ENCODE measurements around the gene SMKR1. TPM values are rescaled to one million over a fixed set of nuclear protein-coding genes. Genes with fewer than 3 reads are reported as not detected.
"Not testable (repeated sequence)": the region's sequence is repeated elsewhere in the genome, so short reads cannot be mapped to it uniquely, and the experiment has no call there.

SMKR1 gene
- total RNA-seq, 1 donor from 2014 or later = 0.56 TPM

DNA sequence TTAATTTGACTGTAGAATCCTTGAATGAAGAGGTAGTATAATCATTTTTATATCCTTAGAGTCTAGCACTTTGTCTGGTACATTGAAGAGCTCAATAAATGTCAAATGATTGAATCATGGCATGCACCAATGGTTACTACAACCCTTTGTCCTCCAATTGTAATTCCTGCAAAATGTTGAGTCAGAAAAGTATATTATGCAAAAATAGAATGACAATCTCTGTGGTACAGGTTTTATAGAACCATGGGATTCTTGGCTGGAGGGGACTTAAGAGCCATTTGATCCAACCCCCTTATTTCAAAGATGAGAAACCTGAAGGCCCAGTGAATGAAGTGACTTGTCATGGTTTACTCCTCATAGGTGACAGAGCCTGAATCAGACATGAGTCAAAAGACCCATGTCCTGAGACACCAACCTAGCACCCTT, 30.9 kb upstream of the SMKR1 start:
- no peak overlapping the region for H3K9ac ChIP-seq
- no peak overlapping the region for H3K4me3 Mint-ChIP-seq
- no peak overlapping the region for H3K4me3 ChIP-seq
- no peaks in the 10 kb centered on the region for H3K27me3 Mint-ChIP-seq (ENCODE audit: insufficient read depth, low read depth)
- no peak for DNase-seq (ENCODE audit: low spot score)
- H3K79me2 ChIP-seq (ENCODE audit: low read depth) = no peaks in the 10 kb centered on the region
- no peaks in the 10 kb centered on the region for H4K20me1 ChIP-seq (ENCODE audit: low read depth)
- H3K4me2 ChIP-seq = no peak overlapping the region
- no peaks in the 10 kb centered on the region for H3K4me1 Mint-ChIP-seq
- no peak overlapping the region for H3K27ac Mint-ChIP-seq
- no peak for TF ChIP-seq EZH2 (IDR thresholded peaks at IDR 0.05)
- TF ChIP-seq, protein P1, sequence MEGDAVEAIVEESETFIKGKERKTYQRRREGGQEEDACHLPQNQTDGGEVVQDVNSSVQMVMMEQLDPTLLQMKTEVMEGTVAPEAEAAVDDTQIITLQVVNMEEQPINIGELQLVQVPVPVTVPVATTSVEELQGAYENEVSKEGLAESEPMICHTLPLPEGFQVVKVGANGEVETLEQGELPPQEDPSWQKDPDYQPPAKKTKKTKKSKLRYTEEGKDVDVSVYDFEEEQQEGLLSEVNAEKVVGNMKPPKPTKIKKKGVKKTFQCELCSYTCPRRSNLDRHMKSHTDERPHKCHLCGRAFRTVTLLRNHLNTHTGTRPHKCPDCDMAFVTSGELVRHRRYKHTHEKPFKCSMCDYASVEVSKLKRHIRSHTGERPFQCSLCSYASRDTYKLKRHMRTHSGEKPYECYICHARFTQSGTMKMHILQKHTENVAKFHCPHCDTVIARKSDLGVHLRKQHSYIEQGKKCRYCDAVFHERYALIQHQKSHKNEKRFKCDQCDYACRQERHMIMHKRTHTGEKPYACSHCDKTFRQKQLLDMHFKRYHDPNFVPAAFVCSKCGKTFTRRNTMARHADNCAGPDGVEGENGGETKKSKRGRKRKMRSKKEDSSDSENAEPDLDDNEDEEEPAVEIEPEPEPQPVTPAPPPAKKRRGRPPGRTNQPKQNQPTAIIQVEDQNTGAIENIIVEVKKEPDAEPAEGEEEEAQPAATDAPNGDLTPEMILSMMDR (IDR thresholded peaks at IDR 0.05) = no peak
- H3K9me3 ChIP-seq (ENCODE audit: low read depth) = no peaks in the 10 kb centered on the region
- H3K9me3 Mint-ChIP-seq = peaks cover 6% of the 10 kb centered on the region
- peaks cover 5% of the 10 kb centered on the region for H3K36me3 Mint-ChIP-seq
- no peak overlapping the region for H3K27ac ChIP-seq
- no peaks in the 10 kb centered on the region for H3K4me1 ChIP-seq
- peaks cover 3% of the 10 kb centered on the region for H3K36me3 ChIP-seq
- H3F3A ChIP-seq (ENCODE audit: low read depth) = no peaks in the 10 kb centered on the region
- H2AFZ ChIP-seq (replicated peaks) = no peak overlapping the region
- H3K27me3 ChIP-seq = no peaks in the 10 kb centered on the region

DNA sequence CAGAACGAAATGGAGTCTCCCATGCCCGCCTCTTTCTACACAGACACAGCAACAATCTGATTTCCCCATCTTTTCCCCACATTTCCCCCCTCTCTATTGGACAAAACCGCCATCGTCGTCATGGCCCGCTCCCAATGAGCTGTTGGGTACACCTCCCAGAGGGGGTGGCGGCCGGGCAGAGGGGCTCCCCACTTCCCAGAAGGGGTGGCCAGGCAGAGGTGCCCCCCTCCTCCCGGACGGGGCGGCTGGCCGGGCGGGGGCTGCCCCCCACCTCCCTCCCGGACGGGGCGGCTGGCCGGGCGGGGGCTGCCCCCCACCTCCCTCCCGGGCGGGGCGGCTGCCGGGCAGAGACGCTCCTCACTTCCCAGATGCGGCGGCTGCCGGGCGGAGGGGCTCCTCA, 26.4 kb upstream of the SMKR1 start:
- H3K4me3 ChIP-seq; H3K9me3 ChIP-seq (ENCODE audit: low read depth); H3K79me2 ChIP-seq (ENCODE audit: low read depth); H3K4me2 ChIP-seq; H3K27me3 Mint-ChIP-seq (ENCODE audit: insufficient read depth, low read depth); H2AFZ ChIP-seq (replicated peaks); H3K4me3 Mint-ChIP-seq; H4K20me1 ChIP-seq (ENCODE audit: low read depth); DNase-seq (ENCODE audit: low spot score); H3K27ac ChIP-seq; H3K4me1 Mint-ChIP-seq; H3K4me1 ChIP-seq; H3K36me3 ChIP-seq; H3K27ac Mint-ChIP-seq; H3K9ac ChIP-seq; H3F3A ChIP-seq (ENCODE audit: low read depth); H3K27me3 ChIP-seq: not testable (repeated sequence)
- Mint-ChIP-seq H3K36me3 (peaks cover 20% of the 10 kb centered on the region), H3K9me3 (peaks cover 11% of the 10 kb centered on the region)

DNA sequence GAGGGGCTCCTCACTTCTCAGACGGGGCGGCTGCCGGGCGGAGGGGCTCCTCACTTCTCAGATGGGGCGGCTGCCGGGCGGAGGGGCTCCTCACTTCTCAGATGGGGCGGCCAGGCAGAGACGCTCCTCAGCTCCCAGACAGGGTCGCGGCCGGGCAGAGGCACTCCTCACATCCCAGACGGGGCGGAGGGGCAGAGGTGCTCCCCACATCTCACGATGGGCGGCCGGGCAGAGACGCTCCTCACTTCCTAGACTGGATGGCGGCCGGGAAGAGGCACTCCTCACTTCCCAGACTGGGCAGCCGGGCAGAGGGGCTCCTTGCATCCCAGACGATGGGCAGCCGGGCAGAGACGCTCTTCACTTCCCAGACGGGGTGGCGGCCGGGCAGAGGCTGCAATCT, 25.9 kb upstream of the SMKR1 start:
- not testable (repeated sequence) for H3K4me3 ChIP-seq; H3K79me2 ChIP-seq (ENCODE audit: low read depth); H3K27ac Mint-ChIP-seq; H3F3A ChIP-seq (ENCODE audit: low read depth); DNase-seq (ENCODE audit: low spot score); H2AFZ ChIP-seq (replicated peaks); H3K9ac ChIP-seq; H3K4me1 ChIP-seq; H3K27me3 Mint-ChIP-seq (ENCODE audit: insufficient read depth, low read depth); H3K4me2 ChIP-seq; H4K20me1 ChIP-seq (ENCODE audit: low read depth); H3K27ac ChIP-seq; H3K36me3 ChIP-seq; H3K9me3 ChIP-seq (ENCODE audit: low read depth); H3K4me3 Mint-ChIP-seq; H3K27me3 ChIP-seq; H3K4me1 Mint-ChIP-seq
- Mint-ChIP-seq H3K9me3 (peaks cover 11% of the 10 kb centered on the region), H3K36me3 (peaks cover 20% of the 10 kb centered on the region)

DNA sequence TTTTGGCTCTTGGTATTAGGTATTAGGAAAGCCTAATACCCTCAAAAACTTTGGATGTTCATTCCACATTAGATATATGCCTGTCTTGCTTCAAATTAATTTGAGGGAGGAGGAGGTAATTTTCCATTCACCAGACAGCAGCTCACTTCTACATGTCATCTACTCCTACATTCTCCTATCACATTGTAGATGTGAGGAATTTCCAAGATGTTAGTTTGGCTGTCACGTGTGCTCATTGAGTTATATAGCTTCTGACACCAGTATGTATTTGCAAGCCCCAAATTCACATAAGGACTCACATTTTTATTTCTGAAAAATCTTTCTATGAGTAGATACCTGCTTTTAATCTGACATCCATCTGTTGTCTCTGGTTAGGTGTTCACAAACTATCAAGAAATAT, 22.5 kb upstream of the SMKR1 start:
- Histone ChIP-seq H3K27me3 (no peaks in the 10 kb centered on the region), H3K27ac (no peak overlapping the region), H3K79me2 (ENCODE audit: low read depth) (no peaks in the 10 kb centered on the region), H3K9me3 (ENCODE audit: low read depth) (no peaks in the 10 kb centered on the region), H3K4me2 (no peak overlapping the region), H2AFZ (replicated peaks) (no peak overlapping the region), H3K36me3 (peaks cover 4% of the 10 kb centered on the region), H3K9ac (no peak overlapping the region), H3K4me1 (no peaks in the 10 kb centered on the region), H3K4me3 (no peak overlapping the region), H3F3A (ENCODE audit: low read depth) (no peaks in the 10 kb centered on the region), H4K20me1 (ENCODE audit: low read depth) (no peaks in the 10 kb centered on the region)
- TF ChIP-seq EZH2phosphoT487 (IDR thresholded peaks at IDR 0.05) = no peak
- no peaks in the 10 kb centered on the region for H3K4me1 Mint-ChIP-seq
- DNase-seq (ENCODE audit: low spot score) = no peak
- no peak overlapping the region for H3K27ac Mint-ChIP-seq
- peaks cover 11% of the 10 kb centered on the region for H3K9me3 Mint-ChIP-seq
- no peak overlapping the region for H3K4me3 Mint-ChIP-seq
- no peaks in the 10 kb centered on the region for H3K27me3 Mint-ChIP-seq (ENCODE audit: insufficient read depth, low read depth)
- peaks cover 24% of the 10 kb centered on the region for H3K36me3 Mint-ChIP-seq

DNA sequence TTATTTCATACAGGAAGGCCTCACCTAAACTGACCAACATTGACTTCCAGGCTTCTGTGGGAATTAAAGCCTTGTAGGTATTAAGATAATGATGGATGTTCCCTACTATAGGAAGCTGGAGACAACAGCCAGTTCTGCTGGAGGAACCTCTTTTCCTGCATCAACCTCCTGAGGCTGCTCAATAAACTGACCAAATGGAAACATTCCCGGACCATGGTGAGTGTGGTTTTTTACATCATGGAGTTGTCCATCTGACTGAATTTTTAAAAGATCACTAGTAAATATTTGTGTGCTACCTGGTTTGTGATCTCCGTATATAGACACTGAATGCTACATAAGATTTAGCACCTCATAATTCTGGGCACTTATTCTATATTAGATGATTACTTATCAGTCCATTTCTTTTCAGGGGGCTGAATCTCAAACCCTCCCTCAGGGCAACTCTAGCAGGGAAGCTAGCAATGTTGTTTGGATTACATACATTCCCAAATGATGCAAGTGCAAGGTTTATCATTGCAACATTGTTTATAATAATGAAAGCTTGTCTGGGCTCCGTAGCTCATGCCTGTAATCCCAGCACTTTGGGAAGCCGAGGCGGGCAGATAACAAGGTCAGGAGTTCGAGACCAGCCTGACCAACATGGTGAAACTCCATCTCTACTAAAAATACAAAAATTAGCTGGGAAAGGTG, 21.5 kb upstream of the SMKR1 start:
- Histone ChIP-seq H4K20me1 (ENCODE audit: low read depth) (no peaks in the 10 kb centered on the region), H3K4me3 (no peak overlapping the region), H3K9ac (no peak overlapping the region), H3K9me3 (ENCODE audit: low read depth) (no peaks in the 10 kb centered on the region), H3K4me1 (no peaks in the 10 kb centered on the region), H2AFZ (replicated peaks) (no peak overlapping the region), H3F3A (ENCODE audit: low read depth) (no peaks in the 10 kb centered on the region), H3K36me3 (peaks cover 3% of the 10 kb centered on the region), H3K4me2 (no peak overlapping the region), H3K79me2 (ENCODE audit: low read depth) (no peaks in the 10 kb centered on the region), H3K27me3 (no peaks in the 10 kb centered on the region), H3K27ac (no peak overlapping the region)
- Mint-ChIP-seq H3K4me1 (no peaks in the 10 kb centered on the region), H3K36me3 (peaks cover 19% of the 10 kb centered on the region), H3K27ac (no peak overlapping the region), H3K9me3 (peaks cover 5% of the 10 kb centered on the region), H3K27me3 (ENCODE audit: insufficient read depth, low read depth) (no peaks in the 10 kb centered on the region), H3K4me3 (no peak overlapping the region)
- TF ChIP-seq EZH2 (IDR thresholded peaks at IDR 0.05) = no peak
- TF ChIP-seq, protein P1 (IDR thresholded peaks at IDR 0.05) = no peak
- TF ChIP-seq EZH2phosphoT487 (IDR thresholded peaks at IDR 0.05) = no peak
- no peak for DNase-seq (ENCODE audit: low spot score)

DNA sequence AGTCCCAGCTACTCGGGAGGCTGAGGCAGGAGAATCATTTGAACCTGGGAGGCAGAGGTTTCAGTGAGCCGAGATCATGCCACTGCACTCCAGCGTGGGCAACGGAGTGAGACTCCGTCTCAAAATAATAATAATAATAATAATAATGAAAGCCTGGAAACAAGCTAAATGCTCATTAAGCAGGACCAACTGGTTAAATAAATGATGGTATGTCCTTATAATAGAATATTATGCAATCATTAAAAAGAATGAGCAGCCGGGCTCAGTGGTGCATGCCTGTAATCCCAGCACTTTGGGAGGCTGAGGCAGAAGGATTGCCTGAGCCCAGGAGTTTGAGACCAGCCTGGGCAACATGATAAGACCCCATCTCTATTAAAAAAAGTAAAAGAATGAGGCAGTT, 21.0 kb upstream of the SMKR1 start:
- H3K4me1 ChIP-seq; H3K9ac ChIP-seq; H3K27ac ChIP-seq; H3K9me3 ChIP-seq (ENCODE audit: low read depth); H4K20me1 ChIP-seq (ENCODE audit: low read depth); H3K36me3 ChIP-seq; H3K4me3 Mint-ChIP-seq; H3K27ac Mint-ChIP-seq; H3F3A ChIP-seq (ENCODE audit: low read depth); H3K4me2 ChIP-seq; H3K27me3 Mint-ChIP-seq (ENCODE audit: insufficient read depth, low read depth); H3K4me3 ChIP-seq; H3K79me2 ChIP-seq (ENCODE audit: low read depth); H2AFZ ChIP-seq (replicated peaks); DNase-seq (ENCODE audit: low spot score); H3K9me3 Mint-ChIP-seq; H3K4me1 Mint-ChIP-seq; H3K27me3 ChIP-seq: not testable (repeated sequence)
- peaks cover 19% of the 10 kb centered on the region for H3K36me3 Mint-ChIP-seq
